A549 (cell line): ENCODE measurements around the gene CDK18.

Source experiments
- CEBPB ChIP-seq, 2 experiments: fragments of >200 bp in 1 of 2; sonication (Bioruptor Twin) in 1 of 2; formaldehyde crosslinking in 1 of 2; IDR thresholded peaks; 2 replicates each; pipeline ENCODE4 v1.6.1; 2012 to 2016
- CHD2 ChIP-seq: fragments of 150-350 bp; IDR thresholded peaks from 2 replicates; pipeline ENCODE4 v1.6.1; 2014; ENCODE audit warnings: low read length; ENCODE audit not compliant: partially characterized antibody
- FOSL2 ChIP-seq, 2 experiments: fragments of 450-650 bp in 1 of 2; fragments of >200 bp in 1 of 2; sonication (Bioruptor Twin) in 1 of 2; formaldehyde crosslinking; IDR thresholded peaks; 2 replicates each; pipeline versions ENCODE4 v1.5.0 to v1.6.1; 2016 to 2020; ENCODE audit warnings: mild to moderate bottlenecking in 1 of 2, moderate library complexity in 1 of 2
- MAFK ChIP-seq: fragments of 450-650 bp; IDR thresholded peaks from 2 replicates; pipeline ENCODE4 v1.6.1; 2014; ENCODE audit not compliant: partially characterized antibody
- MAZ ChIP-seq: fragments of 150-350 bp; IDR thresholded peaks from 2 replicates; pipeline ENCODE4 v1.6.1; 2014; ENCODE audit warnings: antibody characterized with exemption, low read depth, low read length, borderline replicate concordance
- PBX3 ChIP-seq: IDR thresholded peaks from 2 replicates; pipeline ENCODE4 v1.6.1; 2012
- POLR2A ChIP-seq: IDR thresholded peaks from 2 replicates; pipeline ENCODE4 v1.6.1; 2012; ENCODE audit warnings: mild to moderate bottlenecking, low read length
- RFX5 ChIP-seq: fragments of 450-650 bp; IDR thresholded peaks from 2 replicates; pipeline ENCODE4 v1.7.1; 2014; ENCODE audit warnings: antibody characterized with exemption, mild to moderate bottlenecking, moderate library complexity
- SMC3 ChIP-seq: fragments of >200 bp; sonication (Bioruptor Twin); formaldehyde crosslinking; IDR thresholded peaks from 3 replicates; pipeline ENCODE4 v1.6.1; 2018; ENCODE audit warnings: inconsistent platforms
- TF ChIP-seq, protein P1 (sequence below): fragments of >200 bp; sonication (Bioruptor Twin); formaldehyde crosslinking; IDR thresholded peaks from 3 replicates; pipeline ENCODE4 v1.5.1; 2016
- TF ChIP-seq, protein P2 (sequence below): fragments of 200-600 bp; sonication (generic); IDR thresholded peaks from 2 replicates; pipeline ENCODE4 v1.6.1; 2016; ENCODE audit warnings: antibody characterized with exemption, mild to moderate bottlenecking, moderate library complexity
- TF ChIP-seq, protein P3 (sequence below): IDR thresholded peaks from 2 replicates; pipeline ENCODE4 v1.6.1; 2012

GRCh38 chr1:205517763-205518162, 13.3 kb downstream of the CDK18 start:
- TF ChIP-seq, protein P1, sequence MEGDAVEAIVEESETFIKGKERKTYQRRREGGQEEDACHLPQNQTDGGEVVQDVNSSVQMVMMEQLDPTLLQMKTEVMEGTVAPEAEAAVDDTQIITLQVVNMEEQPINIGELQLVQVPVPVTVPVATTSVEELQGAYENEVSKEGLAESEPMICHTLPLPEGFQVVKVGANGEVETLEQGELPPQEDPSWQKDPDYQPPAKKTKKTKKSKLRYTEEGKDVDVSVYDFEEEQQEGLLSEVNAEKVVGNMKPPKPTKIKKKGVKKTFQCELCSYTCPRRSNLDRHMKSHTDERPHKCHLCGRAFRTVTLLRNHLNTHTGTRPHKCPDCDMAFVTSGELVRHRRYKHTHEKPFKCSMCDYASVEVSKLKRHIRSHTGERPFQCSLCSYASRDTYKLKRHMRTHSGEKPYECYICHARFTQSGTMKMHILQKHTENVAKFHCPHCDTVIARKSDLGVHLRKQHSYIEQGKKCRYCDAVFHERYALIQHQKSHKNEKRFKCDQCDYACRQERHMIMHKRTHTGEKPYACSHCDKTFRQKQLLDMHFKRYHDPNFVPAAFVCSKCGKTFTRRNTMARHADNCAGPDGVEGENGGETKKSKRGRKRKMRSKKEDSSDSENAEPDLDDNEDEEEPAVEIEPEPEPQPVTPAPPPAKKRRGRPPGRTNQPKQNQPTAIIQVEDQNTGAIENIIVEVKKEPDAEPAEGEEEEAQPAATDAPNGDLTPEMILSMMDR: no peak
- TF ChIP-seq RFX5: no peak
- no peak for TF ChIP-seq POLR2A
- TF ChIP-seq CHD2: no peak
- TF ChIP-seq, protein P2, sequence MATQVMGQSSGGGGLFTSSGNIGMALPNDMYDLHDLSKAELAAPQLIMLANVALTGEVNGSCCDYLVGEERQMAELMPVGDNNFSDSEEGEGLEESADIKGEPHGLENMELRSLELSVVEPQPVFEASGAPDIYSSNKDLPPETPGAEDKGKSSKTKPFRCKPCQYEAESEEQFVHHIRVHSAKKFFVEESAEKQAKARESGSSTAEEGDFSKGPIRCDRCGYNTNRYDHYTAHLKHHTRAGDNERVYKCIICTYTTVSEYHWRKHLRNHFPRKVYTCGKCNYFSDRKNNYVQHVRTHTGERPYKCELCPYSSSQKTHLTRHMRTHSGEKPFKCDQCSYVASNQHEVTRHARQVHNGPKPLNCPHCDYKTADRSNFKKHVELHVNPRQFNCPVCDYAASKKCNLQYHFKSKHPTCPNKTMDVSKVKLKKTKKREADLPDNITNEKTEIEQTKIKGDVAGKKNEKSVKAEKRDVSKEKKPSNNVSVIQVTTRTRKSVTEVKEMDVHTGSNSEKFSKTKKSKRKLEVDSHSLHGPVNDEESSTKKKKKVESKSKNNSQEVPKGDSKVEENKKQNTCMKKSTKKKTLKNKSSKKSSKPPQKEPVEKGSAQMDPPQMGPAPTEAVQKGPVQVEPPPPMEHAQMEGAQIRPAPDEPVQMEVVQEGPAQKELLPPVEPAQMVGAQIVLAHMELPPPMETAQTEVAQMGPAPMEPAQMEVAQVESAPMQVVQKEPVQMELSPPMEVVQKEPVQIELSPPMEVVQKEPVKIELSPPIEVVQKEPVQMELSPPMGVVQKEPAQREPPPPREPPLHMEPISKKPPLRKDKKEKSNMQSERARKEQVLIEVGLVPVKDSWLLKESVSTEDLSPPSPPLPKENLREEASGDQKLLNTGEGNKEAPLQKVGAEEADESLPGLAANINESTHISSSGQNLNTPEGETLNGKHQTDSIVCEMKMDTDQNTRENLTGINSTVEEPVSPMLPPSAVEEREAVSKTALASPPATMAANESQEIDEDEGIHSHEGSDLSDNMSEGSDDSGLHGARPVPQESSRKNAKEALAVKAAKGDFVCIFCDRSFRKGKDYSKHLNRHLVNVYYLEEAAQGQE: no peak
- TF ChIP-seq CEBPB (IDR thresholded peaks at IDR 0.05): no peak
- TF ChIP-seq, protein P3, sequence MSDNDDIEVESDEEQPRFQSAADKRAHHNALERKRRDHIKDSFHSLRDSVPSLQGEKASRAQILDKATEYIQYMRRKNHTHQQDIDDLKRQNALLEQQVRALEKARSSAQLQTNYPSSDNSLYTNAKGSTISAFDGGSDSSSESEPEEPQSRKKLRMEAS: no peak
- TF ChIP-seq MAFK: no peak
- TF ChIP-seq SMC3: no peak
- no peak for TF ChIP-seq FOSL2 (IDR thresholded peaks at IDR 0.05)
- TF ChIP-seq FOSL2 (CRISPR knock-in tag; IDR thresholded peaks at IDR 0.05): no peak
- TF ChIP-seq MAZ: no peak
- TF ChIP-seq PBX3: no peak
